HepG2 (cell line): Measurements from ENCODE around the gene CCDC88B.

ENCODE experiments used
- CEBPB ChIP-seq: IDR thresholded peaks from 2 replicates; pipeline ENCODE4 v1.6.1; 2011; ENCODE audit warnings: low read depth, low read length, improper control_type of control experiment, borderline replicate concordance
- MTA1 ChIP-seq: sonication (generic); formaldehyde crosslinking; IDR thresholded peaks from 2 replicates; pipeline ENCODE4 v1.4.0; 2020; ENCODE audit warnings: missing genetic modification reagents, mild to moderate bottlenecking, borderline replicate concordance
- ZNF24 ChIP-seq: fragments of 450-650 bp; IDR thresholded peaks from 2 replicates; pipeline ENCODE4 v1.6.1; 2017; ENCODE audit warnings: antibody characterized with exemption, mild to moderate bottlenecking
- ZNF263 ChIP-seq: sonication (generic); formaldehyde crosslinking; IDR thresholded peaks from 2 replicates; pipeline ENCODE4 v1.4.0; 2020; ENCODE audit warnings: missing genetic modification reagents
- TF ChIP-seq, protein P1 (sequence below): sonication (generic); formaldehyde crosslinking; IDR thresholded peaks from 2 replicates; pipeline ENCODE4 v1.5.0; 2020; ENCODE audit warnings: mild to moderate bottlenecking, missing genetic modification reagents, moderate library complexity

DNA sequence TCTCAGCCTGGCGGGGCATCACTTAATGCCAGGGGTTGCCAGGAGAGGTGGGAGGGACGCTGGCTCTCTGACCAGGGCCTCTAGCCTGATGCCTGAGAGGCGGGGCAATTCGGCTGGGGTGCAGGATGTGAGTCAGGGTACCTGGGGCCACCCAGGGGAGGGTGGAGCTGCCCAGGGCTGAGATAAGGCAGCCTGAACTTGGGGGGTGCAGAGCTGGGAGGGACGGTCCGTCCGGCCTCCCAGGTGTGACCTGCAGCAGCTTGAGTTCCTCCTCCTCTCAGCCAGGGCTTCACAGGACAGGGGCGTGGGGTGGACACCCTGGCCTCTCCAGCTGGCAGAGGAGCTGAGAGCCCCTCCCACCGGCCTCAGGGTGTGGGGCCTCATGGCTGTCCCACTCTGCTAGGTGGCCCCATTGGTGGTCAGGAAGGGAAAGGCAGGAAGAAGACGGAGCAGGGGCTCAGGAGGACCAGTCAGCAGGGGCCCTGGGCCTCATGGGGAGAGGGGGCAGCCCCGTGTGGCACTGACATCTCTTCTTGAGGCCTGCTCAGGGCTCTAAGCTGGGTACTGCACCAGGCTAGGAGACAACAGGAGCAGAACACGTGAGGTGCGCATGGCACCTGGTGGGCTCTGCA is 18.0 kb downstream of the CCDC88B start:
- TF ChIP-seq, protein P1, sequence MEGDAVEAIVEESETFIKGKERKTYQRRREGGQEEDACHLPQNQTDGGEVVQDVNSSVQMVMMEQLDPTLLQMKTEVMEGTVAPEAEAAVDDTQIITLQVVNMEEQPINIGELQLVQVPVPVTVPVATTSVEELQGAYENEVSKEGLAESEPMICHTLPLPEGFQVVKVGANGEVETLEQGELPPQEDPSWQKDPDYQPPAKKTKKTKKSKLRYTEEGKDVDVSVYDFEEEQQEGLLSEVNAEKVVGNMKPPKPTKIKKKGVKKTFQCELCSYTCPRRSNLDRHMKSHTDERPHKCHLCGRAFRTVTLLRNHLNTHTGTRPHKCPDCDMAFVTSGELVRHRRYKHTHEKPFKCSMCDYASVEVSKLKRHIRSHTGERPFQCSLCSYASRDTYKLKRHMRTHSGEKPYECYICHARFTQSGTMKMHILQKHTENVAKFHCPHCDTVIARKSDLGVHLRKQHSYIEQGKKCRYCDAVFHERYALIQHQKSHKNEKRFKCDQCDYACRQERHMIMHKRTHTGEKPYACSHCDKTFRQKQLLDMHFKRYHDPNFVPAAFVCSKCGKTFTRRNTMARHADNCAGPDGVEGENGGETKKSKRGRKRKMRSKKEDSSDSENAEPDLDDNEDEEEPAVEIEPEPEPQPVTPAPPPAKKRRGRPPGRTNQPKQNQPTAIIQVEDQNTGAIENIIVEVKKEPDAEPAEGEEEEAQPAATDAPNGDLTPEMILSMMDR (CRISPR knock-in tag) = no peak
- TF ChIP-seq ZNF24 = no peak
- TF ChIP-seq MTA1 (CRISPR knock-in tag) = no peak
- TF ChIP-seq ZNF263 = no peak
- no peak for TF ChIP-seq CEBPB
